IgD-negative memory B cell (primary cell): ENCODE data around the gene ABCA2. TPM values are rescaled to one million over a fixed set of nuclear protein-coding genes. Genes with fewer than 3 reads are reported as not detected.

Experiments
- H3K27ac Mint-ChIP-seq, 3 donors: one replicate each; pipeline ENCODE4 v1.8.0; 2020 to 2022; ENCODE audit warnings: mild to moderate bottlenecking in 3 of 3, mixed read lengths in 3 of 3, moderate library complexity in 1 of 3
- H3K27me3 Mint-ChIP-seq: one replicate; pipeline ENCODE4 v1.8.0; 2021; ENCODE audit warnings: mixed read lengths
- H3K36me3 Mint-ChIP-seq: one replicate; pipeline ENCODE4 v1.8.0; 2020; ENCODE audit warnings: mild to moderate bottlenecking, mixed read lengths
- H3K4me1 Mint-ChIP-seq, 3 donors: one replicate each; pipeline ENCODE4 v1.8.0; 2020 to 2022; ENCODE audit warnings: mixed read lengths in 3 of 3, mild to moderate bottlenecking in 1 of 3
- H3K4me3 Mint-ChIP-seq, 4 donors: one replicate each; pipeline ENCODE4 v1.8.0; 2020 to 2022; ENCODE audit warnings: mild to moderate bottlenecking in 4 of 4, mixed read lengths in 4 of 4, moderate library complexity in 3 of 4
- H3K9me3 Mint-ChIP-seq, 3 donors: one replicate each; pipeline ENCODE4 v1.8.0; 2020 to 2021; ENCODE audit warnings: mixed read lengths in 3 of 3, mild to moderate bottlenecking in 1 of 3
- polyA plus RNA-seq: library from polyadenylated mRNA; unstranded; fragments of 300-500 nt; fragmentation: Illumina TruSeq; gene quantifications from one replicate; pipeline ENCODE4 v1.2.3, GENCODE V29; 2021

Gene ABCA2
- polyA plus RNA-seq, 1 donor from 2014 or later: 3.9 TPM

DNA sequence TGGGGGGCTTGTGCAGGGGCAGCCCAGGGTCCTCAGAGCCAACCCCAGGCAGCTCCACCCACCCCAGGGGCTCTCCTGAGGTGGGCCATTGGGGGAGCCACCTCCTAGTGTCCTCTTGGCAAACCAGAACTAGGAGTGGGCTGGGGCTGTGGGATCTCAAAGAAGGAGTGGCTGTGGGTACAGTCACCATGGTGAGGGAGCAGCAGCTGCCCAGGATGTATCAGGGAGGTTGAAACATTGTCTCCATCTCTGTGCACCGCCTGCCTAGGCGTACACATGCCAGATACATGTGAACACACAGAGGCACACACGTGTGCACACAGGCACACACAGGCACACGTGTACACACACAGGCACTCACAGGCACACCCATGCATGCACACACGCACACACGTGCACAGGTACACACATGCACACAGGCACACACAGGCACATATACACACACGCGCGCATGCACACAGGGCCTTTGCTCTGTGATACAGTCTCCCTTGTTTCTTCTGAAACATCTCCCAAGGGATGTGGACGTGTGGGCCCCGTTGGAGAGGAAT is 65.3 kb downstream of the ABCA2 start:
- peaks cover 5 to 15% (median 6%) of the 10 kb centered on the region in 3 donors for H3K4me1 Mint-ChIP-seq
- H3K36me3 Mint-ChIP-seq: no peaks in the 10 kb centered on the region
- no peaks in the 10 kb centered on the region for H3K9me3 Mint-ChIP-seq
- H3K27me3 Mint-ChIP-seq: peaks cover 11% of the 10 kb centered on the region
- H3K27ac Mint-ChIP-seq: peak overlapping the region in 1 of 3 donors; percentile 53
- H3K4me3 Mint-ChIP-seq: no peak overlapping the region

DNA sequence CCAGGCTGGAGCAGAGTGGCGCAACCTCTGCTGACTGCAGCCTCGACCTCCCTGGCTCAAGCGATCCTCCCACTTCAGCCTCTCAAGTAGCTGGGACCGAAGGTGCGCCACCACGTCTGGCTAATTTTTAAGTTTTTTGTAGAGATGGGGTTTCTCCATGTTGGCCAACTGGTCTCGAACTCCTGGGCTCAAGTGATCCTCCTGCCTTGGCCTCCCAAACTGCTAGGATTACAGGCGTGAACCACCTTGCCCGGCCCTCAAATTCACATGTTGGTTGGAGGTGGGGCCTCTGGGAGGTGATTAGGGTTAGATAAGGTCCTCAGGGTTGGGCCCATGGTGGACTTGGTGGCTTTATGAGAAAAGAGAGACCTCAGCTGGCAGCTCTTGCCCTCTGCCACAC is 65.9 kb downstream of the ABCA2 start:
- H3K4me1 Mint-ChIP-seq: peaks cover 5 to 15% (median 6%) of the 10 kb centered on the region in 3 donors
- peaks cover 11% of the 10 kb centered on the region for H3K27me3 Mint-ChIP-seq
- H3K27ac Mint-ChIP-seq: no peak overlapping the region
- H3K4me3 Mint-ChIP-seq: no peak overlapping the region
- H3K36me3 Mint-ChIP-seq: no peaks in the 10 kb centered on the region
- H3K9me3 Mint-ChIP-seq: no peaks in the 10 kb centered on the region

DNA sequence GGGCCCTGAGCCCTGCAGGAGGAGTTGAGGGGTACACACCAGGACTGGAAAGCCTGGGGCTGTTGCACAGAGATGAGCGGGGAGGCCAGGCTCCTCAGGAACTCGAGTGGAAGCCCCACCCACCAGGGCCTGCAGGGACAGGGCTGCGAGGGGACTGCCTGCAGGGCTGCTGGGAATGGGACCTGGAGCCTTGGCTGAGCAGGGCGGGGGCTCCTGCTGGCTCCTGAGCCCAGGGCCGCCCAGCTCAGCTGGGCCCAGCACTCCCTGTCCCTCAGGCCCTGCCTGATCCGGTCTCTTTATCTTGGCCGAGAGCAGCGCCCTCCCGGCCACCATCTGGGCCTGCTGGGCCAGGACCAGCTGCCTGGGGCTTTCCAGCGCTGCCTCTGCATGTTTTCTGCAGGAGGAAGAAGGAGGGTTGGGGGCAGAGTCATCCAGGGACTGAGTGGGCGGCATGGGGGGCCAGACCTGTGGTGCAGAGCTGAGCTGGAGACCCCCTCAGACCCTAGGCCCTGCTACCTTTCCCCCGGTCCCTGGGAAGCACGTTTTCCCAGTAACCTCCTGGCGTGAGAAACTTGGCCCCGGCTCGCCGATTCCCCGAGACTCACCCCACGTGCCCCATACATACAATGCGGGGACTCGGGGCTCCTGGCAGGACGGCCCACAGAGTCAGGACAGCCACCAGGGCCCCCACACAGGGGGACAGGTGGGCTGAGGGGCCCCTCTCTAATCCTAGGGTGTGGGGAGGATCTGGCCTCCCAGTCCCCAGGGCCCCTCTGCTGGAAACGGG is 66.6 kb downstream of the ABCA2 start:
- Mint-ChIP-seq H3K9me3 (no peaks in the 10 kb centered on the region), H3K27ac (no peak overlapping the region), H3K27me3 (peaks cover 11% of the 10 kb centered on the region), H3K36me3 (no peaks in the 10 kb centered on the region), H3K4me1 (peaks cover 5 to 15% (median 6%) of the 10 kb centered on the region in 3 donors), H3K4me3 (no peak overlapping the region)

DNA sequence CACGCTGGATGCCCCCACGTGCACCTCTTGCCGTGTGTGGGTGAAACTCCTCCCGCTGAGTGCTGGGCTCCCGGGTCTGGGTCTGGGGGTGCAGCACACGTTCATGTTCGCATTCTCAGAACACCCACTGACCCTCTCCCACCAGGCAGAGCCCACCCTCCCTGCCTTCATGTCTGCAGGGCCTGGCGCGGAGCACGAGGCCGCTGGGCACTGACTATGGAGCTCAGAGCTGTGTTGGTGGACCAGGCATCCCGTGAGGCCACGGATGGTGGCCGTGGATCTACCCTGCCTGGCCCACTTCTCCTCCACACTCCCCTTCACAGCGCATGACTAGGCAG is 67.1 kb downstream of the ABCA2 start:
- Mint-ChIP-seq H3K9me3 (no peaks in the 10 kb centered on the region), H3K4me3 (no peak overlapping the region), H3K4me1 (peaks cover 4 to 9% (median 5%) of the 10 kb centered on the region in 3 donors), H3K27me3 (peaks cover 7% of the 10 kb centered on the region), H3K36me3 (no peaks in the 10 kb centered on the region), H3K27ac (no peak overlapping the region)

DNA sequence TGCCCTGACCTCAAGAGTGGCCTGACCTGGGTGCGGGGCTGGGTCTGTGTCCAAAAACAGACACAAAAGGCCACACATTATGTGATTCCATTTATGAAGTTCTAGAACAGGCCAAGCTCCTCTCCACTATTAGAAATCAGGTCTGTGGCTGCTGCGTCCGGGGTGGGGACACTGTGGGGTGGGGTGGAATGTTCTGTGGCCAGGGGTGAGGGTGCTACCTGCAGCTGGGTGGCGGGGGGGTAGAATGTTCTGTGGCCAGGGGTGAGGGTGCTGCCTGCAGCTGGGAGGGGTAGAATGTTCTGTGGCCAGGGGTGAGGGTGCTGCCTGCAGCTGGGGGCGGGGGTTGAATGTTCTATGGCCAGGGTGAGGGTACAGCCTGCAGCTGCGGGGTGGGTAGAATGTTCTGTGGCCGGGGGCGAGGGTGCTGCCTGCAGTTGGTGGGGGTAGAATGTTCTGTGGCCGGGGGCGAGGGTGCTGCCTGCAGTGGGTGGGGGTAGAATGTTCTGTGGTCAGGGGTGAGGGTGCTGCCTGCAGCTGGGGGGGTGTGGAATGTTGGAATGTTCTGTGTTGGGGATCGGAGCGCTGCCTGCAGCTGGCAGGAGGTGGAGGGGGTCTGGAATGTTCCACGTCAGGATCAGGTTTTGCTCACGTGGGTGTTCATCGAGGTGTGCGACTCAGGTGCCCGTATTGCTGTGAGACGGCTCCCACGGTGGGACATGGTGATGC is 67.7 kb downstream of the ABCA2 start:
- Mint-ChIP-seq H3K27me3 (peaks cover 3% of the 10 kb centered on the region), H3K27ac (peak overlapping the region in 1 of 3 donors; percentile 84), H3K4me3 (peak overlapping the region in 1 of 4 donors; percentile 60), H3K4me1 (peaks cover 0 to 5% (median 2%) of the 10 kb centered on the region in 3 donors), H3K9me3 (no peaks in the 10 kb centered on the region), H3K36me3 (no peaks in the 10 kb centered on the region)

DNA sequence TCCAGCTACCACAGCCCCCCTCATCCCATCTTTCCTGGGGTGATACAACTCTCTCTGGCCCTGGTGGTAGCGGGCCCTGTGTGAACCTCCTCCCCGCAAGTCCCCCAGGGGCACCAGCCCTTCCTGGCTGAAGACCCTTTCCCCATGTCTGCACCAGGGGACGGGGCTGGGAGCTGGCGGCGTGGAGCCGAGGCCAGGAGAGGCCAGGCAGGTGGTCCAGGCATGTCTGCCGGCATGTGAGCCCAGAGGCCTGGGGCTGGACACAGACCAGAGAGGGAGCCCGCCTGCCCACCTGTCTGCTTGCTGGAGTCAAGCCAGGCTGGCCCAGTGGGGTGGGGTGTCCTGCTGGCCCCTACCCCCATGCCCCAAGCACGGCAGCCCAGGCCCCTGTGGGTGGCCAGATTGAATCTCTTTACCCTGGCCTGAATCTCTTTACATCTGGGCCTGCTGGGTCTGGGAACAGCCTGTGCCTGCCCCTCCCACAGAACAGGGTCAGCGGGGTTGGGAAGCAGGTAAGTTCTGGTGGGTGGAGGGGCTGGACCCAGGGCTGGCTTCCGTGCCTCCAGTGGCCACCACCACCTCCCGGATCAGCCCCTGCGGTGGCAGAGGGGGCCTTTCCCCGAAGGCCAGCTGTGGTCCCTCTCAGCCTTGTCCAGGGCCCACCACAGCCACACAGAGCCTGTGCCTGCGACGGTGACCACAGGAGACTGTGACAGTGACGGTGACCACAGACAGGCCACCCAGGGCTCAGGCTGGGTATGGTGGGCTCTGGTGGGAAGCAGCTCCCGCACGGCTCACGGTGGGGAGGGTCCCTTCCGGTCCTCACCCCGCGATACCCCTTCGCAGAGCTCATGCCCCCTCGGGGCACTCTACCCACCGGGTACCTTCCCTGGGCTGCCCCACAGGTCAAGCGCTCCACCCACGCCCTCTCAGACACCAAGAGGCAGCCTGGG is 68.9 kb downstream of the ABCA2 start:
- Mint-ChIP-seq H3K4me3 (peak overlapping the region in 1 of 4 donors; percentile 51), H3K27me3 (peaks cover 3% of the 10 kb centered on the region), H3K36me3 (no peaks in the 10 kb centered on the region), H3K27ac (no peak overlapping the region), H3K4me1 (no peaks in the 10 kb centered on the region), H3K9me3 (no peaks in the 10 kb centered on the region)

DNA sequence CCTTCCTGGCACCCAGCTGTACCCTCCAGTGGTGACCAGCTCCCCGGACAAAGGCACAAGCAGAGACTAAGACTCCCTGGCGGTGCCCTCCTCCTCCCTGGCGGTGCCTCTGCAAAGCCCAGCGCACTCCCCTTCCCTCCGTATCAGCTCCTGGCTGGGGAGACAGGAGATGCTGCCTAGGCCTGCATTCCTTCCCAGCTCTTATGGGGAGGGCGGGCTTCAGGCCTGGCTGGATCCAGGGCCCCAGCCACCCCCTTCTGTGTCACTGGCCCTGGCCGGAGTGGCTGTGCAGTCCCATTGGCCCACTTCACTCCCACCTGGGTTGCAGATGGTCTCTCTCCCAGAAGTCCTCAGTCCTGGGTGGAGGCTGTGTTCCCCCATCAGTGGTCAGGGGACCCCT is 69.6 kb downstream of the ABCA2 start:
- Mint-ChIP-seq H3K27me3 (peaks cover 3% of the 10 kb centered on the region), H3K4me3 (peak overlapping the region in 1 of 4 donors; percentile 39), H3K9me3 (no peaks in the 10 kb centered on the region), H3K36me3 (no peaks in the 10 kb centered on the region), H3K4me1 (no peaks in the 10 kb centered on the region), H3K27ac (no peak overlapping the region)

DNA sequence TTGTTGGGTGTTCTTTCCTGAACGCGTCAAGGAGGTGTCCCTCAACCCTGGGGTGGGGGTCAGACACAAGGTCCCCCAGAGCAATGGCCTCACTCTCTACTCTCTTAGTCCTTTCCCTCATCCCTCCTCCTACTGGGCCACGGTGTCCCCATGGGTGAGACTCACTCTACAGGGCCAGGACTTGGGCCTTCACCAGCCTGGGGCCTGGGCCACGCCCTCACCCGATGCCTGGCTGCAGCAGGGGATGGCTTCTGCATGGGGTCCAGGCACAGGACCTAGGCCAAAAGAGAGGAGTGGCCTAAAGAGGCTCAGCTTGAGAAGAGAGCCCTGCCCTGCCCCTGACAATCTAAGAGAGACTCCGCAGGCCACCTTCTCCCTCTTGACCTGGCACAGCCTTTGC is 70.1 kb downstream of the ABCA2 start:
- Mint-ChIP-seq H3K9me3 (no peaks in the 10 kb centered on the region), H3K4me3 (no peak overlapping the region), H3K27me3 (peaks cover 3% of the 10 kb centered on the region), H3K4me1 (no peaks in the 10 kb centered on the region), H3K27ac (no peak overlapping the region), H3K36me3 (no peaks in the 10 kb centered on the region)

DNA sequence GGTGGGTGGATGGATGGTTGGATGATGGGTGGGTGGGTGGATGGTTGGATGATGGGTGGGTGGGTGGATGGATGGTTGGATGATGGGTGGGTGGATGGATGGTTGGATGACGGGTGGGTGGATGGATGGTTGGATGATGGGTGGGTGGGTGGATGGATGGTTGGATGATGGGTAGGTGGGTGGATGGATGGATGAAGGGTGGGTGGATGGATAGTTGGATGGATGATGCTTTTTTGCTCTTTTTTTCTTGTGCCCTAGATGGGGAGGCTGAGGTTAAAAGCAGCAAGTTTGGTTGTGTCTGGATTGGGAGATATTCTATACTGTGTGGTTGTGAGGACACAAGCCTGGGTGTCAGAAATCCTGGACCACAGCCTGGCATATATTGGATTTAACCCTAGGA is 70.6 kb downstream of the ABCA2 start:
- Mint-ChIP-seq H3K27ac (no peak overlapping the region), H3K4me1 (no peaks in the 10 kb centered on the region), H3K9me3 (no peaks in the 10 kb centered on the region), H3K4me3 (no peak overlapping the region), H3K27me3 (peaks cover 3% of the 10 kb centered on the region), H3K36me3 (no peaks in the 10 kb centered on the region)

Other genes starting within 250 kb of the ABCA2 start
- 45.9 TPM for gene TMEM141, start 236.9 kb downstream of the ABCA2 start, polyA plus RNA-seq
- 0.78 TPM for gene CCDC183, start 231.9 kb downstream of the ABCA2 start, polyA plus RNA-seq
- 19.7 TPM for gene RABL6, start 220.3 kb downstream of the ABCA2 start, polyA plus RNA-seq
- gene AJM1, start 185.8 kb downstream of the ABCA2 start, polyA plus RNA-seq: 0.10 TPM
- gene PHPT1, start 178.8 kb downstream of the ABCA2 start, polyA plus RNA-seq: 91.6 TPM
- gene MAMDC4, start 175.9 kb downstream of the ABCA2 start, polyA plus RNA-seq: 0.11 TPM
- 378 TPM for gene EDF1, start 161.9 kb downstream of the ABCA2 start, polyA plus RNA-seq
- 42.8 TPM for gene TRAF2, start 141.7 kb downstream of the ABCA2 start, polyA plus RNA-seq
- 108 TPM for gene FBXW5, start 83.5 kb downstream of the ABCA2 start, polyA plus RNA-seq
- gene C8G, start 83.0 kb downstream of the ABCA2 start, polyA plus RNA-seq: not detected
- not detected for gene LCN12, start 76.0 kb downstream of the ABCA2 start, polyA plus RNA-seq
- gene PTGDS, start 50.7 kb downstream of the ABCA2 start, polyA plus RNA-seq: not detected
- not detected for gene LCNL1, start 45.2 kb downstream of the ABCA2 start, polyA plus RNA-seq
- gene PAXX, start 35.8 kb downstream of the ABCA2 start, polyA plus RNA-seq: 64.3 TPM
- gene CLIC3, start 31.7 kb downstream of the ABCA2 start, polyA plus RNA-seq: 3.5 TPM
- 26.6 TPM for gene FUT7, start 3.9 kb upstream of the ABCA2 start, polyA plus RNA-seq
- 2.0 TPM for gene NPDC1, start 17.9 kb upstream of the ABCA2 start, polyA plus RNA-seq
- gene ENTPD2, start 25.8 kb upstream of the ABCA2 start, polyA plus RNA-seq: not detected
- gene SAPCD2, start 42.3 kb upstream of the ABCA2 start, polyA plus RNA-seq: 0.38 TPM
- gene UAP1L1, start 49.3 kb upstream of the ABCA2 start, polyA plus RNA-seq: 3.0 TPM
- 27.5 TPM for gene MAN1B1, start 58.7 kb upstream of the ABCA2 start, polyA plus RNA-seq
- 110 TPM for gene DPP7, start 86.5 kb upstream of the ABCA2 start, polyA plus RNA-seq
- not detected for gene GRIN1, start 110.9 kb upstream of the ABCA2 start, polyA plus RNA-seq
- gene LRRC26, start 141.8 kb upstream of the ABCA2 start, polyA plus RNA-seq: not detected
- gene TMEM210, start 143.8 kb upstream of the ABCA2 start, polyA plus RNA-seq: not detected
- gene ANAPC2, start 160.3 kb upstream of the ABCA2 start, polyA plus RNA-seq: 6.2 TPM
- 139 TPM for gene SSNA1, start 160.4 kb upstream of the ABCA2 start, polyA plus RNA-seq
- gene TPRN, start 172.5 kb upstream of the ABCA2 start, polyA plus RNA-seq: 0.66 TPM
- gene TMEM203, start 177.4 kb upstream of the ABCA2 start, polyA plus RNA-seq: 106 TPM
- 7.6 TPM for gene NDOR1, start 177.5 kb upstream of the ABCA2 start, polyA plus RNA-seq
- not detected for gene RNF208, start 194.0 kb upstream of the ABCA2 start, polyA plus RNA-seq
- gene CYSRT1, start 196.9 kb upstream of the ABCA2 start, polyA plus RNA-seq: not detected
- gene RNF224, start 199.3 kb upstream of the ABCA2 start, polyA plus RNA-seq: not detected
- gene SLC34A3, start 202.7 kb upstream of the ABCA2 start, polyA plus RNA-seq: not detected
- 88.4 TPM for gene TUBB4B, start 213.1 kb upstream of the ABCA2 start, polyA plus RNA-seq
- gene STPG3, start 223.0 kb upstream of the ABCA2 start, polyA plus RNA-seq: not detected
- 34.2 TPM for gene NELFB, start 227.1 kb upstream of the ABCA2 start, polyA plus RNA-seq
- gene TOR4A, start 249.5 kb upstream of the ABCA2 start, polyA plus RNA-seq: 8.9 TPM